ACC112 (cell line): ENCODE data around the gene FAM89B.

ENCODE experiments used
- H2AFZ ChIP-seq: fragments of 200-600 bp; sonication (generic); one replicate; pipeline ENCODE4 v1.6.0; 2017; ENCODE audit warnings: antibody characterized with exemption, low read length; ENCODE audit not compliant: unreplicated experiment
- H3K27ac ChIP-seq: fragments of 200-600 bp; sonication (generic); 2 replicates; pipeline ENCODE4 v1.5.1; 2014; ENCODE audit warnings: low read depth, mild to moderate bottlenecking, antibody characterized with exemption, low read length, moderate library complexity
- H3K27me3 ChIP-seq: fragments of 200-600 bp; sonication (generic); 2 replicates; pipeline ENCODE4 v1.6.1; 2014; ENCODE audit warnings: mild to moderate bottlenecking, antibody characterized with exemption, low read length, moderate library complexity, mixed read lengths; ENCODE audit not compliant: insufficient read depth
- H3K36me3 ChIP-seq: fragments of 200-600 bp; sonication (generic); 2 replicates; pipeline ENCODE4 v1.6.1; 2016; ENCODE audit warnings: mild to moderate bottlenecking, antibody characterized with exemption, low read length, moderate library complexity, mixed read lengths; ENCODE audit not compliant: insufficient read depth
- H3K4me1 ChIP-seq: fragments of 200-600 bp; sonication (generic); one replicate; pipeline ENCODE4 v1.6.1; 2016; ENCODE audit warnings: low read length, mixed read lengths; ENCODE audit not compliant: insufficient read depth, unreplicated experiment, control insufficient read depth
- H3K4me3 ChIP-seq: fragments of 200-600 bp; sonication (generic); 2 replicates; pipeline ENCODE4 v1.5.1; 2014; ENCODE audit warnings: mild to moderate bottlenecking, low read depth, low read length
- H3K79me2 ChIP-seq: fragments of 200-600 bp; sonication (generic); one replicate; pipeline ENCODE4 v1.6.0; 2016; ENCODE audit warnings: low read length; ENCODE audit not compliant: control insufficient read depth, unreplicated experiment, insufficient read depth

Gene FAM89B

DNA sequence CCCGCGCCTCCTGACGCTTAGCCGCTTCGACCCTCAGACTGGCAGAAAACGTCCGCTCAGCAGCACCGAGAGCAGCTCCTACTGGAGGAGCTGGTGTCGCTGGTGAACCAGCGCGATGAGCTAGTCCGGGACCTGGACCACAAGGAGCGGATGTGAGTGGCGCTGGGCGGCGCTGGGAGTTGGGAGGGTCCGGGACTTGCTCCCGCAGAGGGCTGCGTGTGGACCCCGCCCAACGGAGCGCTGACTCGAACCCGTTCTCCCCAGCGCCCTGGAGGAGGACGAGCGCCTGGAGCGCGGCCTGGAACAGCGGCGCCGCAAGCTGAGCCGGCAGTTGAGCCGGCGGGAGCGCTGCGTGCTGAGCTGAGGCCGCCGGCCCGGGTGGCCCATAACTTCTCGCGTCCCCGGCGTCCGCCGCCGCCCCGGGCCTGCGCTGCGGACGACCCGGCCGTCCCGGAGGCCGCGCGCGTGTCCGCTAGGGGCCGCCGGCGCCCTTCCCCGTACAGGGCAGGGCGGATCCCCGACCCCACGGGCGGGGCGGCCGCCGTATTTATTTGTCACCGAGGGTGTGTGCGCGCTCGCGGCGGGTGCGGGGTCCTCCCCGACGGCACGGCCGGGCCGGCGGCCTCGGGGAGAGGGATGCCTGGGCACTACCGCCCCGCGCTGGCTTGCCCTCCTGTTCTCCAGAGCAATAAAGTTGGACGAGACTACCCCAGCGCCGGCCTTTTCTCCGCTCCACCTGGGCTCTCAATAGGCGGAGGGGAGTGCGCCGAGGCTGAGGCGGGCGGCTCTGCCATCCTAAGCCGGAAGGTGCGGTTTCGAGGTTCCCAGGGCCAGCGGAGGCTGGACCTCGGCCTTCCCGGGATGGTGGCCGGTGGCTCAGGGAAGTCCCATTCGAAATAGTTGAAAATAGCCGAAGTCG is 19.9 kb downstream of the FAM89B start:
- H2AFZ ChIP-seq = no peak overlapping the region
- no peaks in the 10 kb centered on the region for H3K79me2 ChIP-seq
- H3K27ac ChIP-seq = no peak overlapping the region
- H3K36me3 ChIP-seq = no peaks in the 10 kb centered on the region
- H3K4me1 ChIP-seq = peaks cover 24% of the 10 kb centered on the region
- no peak overlapping the region for H3K4me3 ChIP-seq
- H3K27me3 ChIP-seq = no peaks in the 10 kb centered on the region

DNA sequence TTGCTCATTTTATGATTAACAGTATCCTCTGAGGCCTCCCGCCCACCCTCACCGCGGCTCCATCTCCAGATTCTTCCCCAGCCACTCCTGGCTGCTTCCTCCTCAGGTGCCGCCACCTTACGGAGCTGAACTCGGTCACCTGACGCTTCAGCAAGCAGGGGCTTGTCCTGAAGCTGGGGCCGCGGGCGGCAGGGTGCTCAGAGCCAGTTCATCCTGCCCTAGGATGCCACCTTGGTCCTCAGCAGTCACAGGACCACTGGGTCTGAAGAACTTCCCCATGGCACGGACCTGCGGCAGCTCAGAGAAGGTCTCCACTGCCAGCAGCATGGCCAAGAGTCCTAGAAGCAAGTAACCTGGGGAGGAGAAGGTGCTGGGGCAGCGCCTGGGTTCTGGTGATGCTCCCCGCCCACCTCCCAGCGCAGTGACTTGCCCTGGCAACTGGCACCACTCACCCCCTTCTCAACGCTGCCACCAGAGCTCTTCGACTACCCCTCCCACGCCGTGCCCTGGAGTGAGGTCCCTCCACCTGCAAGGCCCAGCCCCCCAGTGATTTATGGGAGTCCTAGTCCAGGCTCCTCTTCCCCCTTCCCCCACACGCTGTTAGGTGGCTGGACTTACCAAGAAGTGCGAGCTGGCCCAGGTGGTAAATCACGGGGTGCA is 20.6 kb downstream of the FAM89B start:
- Histone ChIP-seq H3K27me3 (no peaks in the 10 kb centered on the region), H3K36me3 (no peaks in the 10 kb centered on the region), H3K27ac (no peak overlapping the region), H3K4me1 (peaks cover 16% of the 10 kb centered on the region), H2AFZ (no peak overlapping the region), H3K4me3 (no peak overlapping the region), H3K79me2 (no peaks in the 10 kb centered on the region)

DNA sequence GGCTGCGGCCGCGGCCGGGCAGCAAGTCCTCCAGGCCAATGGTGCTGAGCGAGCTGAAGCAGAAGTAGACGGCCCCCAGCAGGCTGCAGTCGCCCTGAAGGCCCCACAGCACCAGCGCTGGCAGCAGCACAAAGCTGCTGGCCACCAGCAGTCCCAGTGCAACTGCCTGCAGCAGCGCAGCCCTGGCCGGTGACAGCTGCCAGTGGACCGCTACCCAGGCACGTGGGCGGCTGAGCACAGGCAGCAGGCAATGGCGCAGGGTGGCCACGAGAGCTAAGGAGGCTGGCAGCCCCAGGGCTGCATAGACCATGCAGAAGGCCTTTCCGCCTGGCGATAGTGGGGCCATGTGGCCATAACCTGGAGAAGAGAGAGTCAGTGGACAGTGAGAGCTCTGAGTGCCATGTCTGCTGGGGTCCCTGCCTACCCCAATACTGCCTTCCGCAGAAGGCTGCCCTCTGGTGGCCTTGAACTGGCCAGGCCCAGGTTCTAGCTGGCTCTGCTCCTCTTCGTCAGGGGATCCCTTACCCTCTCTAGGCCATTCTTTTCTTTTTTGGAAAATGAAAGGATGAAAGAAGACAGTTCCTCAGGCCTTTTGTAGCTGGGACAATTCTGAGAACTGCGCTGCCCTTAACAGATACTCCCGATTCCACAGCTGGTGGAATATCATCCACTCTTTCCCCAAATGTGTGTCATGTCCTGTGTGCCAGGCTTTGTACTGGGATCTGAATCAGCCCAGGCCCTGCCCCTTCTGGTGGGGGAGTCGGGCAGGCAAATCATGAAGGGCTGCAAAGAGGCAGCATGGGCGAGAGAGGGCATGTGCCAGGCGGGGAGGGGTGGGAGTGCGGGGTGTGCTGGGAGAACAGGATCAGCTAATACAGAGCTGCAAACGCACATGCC is 21.4 kb downstream of the FAM89B start:
- no peak overlapping the region for H3K27ac ChIP-seq
- no peak overlapping the region for H3K4me3 ChIP-seq
- H3K4me1 ChIP-seq = peaks cover 11% of the 10 kb centered on the region
- H3K79me2 ChIP-seq = no peaks in the 10 kb centered on the region
- H3K27me3 ChIP-seq = no peaks in the 10 kb centered on the region
- no peaks in the 10 kb centered on the region for H3K36me3 ChIP-seq
- no peak overlapping the region for H2AFZ ChIP-seq

DNA sequence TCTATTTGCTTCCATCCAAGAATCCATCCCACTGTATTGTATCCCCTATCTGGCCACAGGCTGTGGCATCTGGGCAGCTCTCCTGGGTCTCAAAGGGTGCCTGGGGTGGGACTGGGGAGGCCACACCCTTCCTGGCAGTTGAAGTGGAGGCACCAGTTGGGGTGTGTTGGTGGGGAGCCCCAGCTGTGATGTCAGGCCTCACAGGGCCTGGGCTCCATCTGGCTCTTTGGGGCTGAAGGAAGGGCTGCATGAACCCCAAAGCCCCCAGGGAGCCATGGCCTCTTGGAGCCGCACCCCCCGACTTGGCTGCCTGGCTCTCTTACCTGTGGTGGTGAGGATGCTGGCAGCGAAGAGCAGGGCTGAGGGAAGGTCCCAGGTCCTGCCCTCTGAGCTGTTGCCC is 22.8 kb downstream of the FAM89B start:
- Histone ChIP-seq H3K27me3 (no peaks in the 10 kb centered on the region), H3K4me1 (peaks cover 11% of the 10 kb centered on the region), H3K4me3 (no peak overlapping the region), H3K36me3 (no peaks in the 10 kb centered on the region), H2AFZ (no peak overlapping the region), H3K79me2 (no peaks in the 10 kb centered on the region), H3K27ac (no peak overlapping the region)

DNA sequence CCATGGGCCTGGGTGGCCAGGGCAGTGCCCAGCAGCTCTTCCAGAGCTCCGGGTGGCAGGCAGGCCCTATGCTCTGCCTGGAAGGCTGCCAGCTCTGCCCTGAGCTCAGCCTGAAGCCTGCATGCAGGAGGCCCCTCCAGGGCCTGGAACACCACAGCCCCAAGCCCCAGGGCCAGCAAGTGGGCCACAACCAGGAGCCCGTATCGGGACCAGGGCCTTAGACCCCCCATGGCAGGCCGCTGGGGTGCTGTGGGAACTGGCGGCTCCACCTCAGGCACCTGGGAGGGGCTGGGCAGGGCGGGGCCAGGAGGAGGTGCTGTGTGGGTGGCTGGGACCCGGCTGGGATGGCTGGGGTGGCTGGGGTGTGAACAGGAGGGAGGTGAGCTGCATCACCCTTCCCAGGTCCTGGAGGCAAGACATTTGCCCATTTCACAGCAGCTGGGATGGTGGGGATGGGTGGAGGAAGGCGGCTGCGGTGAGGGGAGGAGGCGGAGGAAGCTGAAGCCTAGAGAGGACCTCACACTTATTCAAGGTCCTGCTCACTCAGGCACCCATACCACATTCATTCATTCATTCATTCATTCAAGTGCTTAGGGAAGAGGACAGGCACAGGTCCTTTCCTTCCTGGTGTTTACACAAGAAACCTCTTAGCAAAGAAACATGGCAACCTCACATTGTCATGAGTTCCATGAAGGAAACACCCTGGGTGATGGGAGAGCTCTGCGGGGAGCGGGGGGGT is 23.4 kb downstream of the FAM89B start, which contains the start of gene KCNK7:
Gene KCNK7, minus strand, starts transcription at position 258 of the 739 bp plus-strand sequence. Its CDS starts 28 bp downstream, at position 230.
- no peak within 1 kb of the TSS for H3K27ac ChIP-seq
- no peaks in the 10 kb centered on the region for H3K79me2 ChIP-seq
- H3K27me3 ChIP-seq = no peaks in the 10 kb centered on the region
- H2AFZ ChIP-seq = no peak within 1 kb of the TSS
- no peaks in the 10 kb centered on the region for H3K36me3 ChIP-seq
- no peak within 1 kb of the TSS for H3K4me3 ChIP-seq
- peaks cover 11% of the 10 kb centered on the region for H3K4me1 ChIP-seq

DNA sequence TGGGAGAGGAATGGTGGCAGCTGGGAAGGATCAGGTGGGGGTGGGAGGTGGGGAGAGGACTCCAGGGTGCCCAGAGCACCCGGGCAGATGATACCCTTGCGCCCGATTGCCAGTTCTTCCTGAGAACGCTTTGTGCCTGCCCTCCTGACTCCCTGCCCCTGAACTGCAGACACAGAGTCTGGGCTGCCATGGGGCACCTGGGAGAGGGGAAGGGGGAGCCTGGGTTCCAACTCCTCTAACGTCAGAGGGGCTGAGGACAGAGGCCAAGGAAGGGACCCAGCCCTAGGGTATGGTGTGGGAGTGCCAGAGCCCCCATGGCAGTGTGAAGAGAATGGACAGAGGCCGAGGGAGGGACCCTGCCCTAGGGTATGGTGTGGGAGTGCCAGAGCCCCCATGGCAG is 24.2 kb downstream of the FAM89B start:
- no peaks in the 10 kb centered on the region for H3K79me2 ChIP-seq
- peaks cover 11% of the 10 kb centered on the region for H3K4me1 ChIP-seq
- no peak overlapping the region for H3K27ac ChIP-seq
- no peak overlapping the region for H2AFZ ChIP-seq
- H3K27me3 ChIP-seq = no peaks in the 10 kb centered on the region
- H3K4me3 ChIP-seq = no peak overlapping the region
- no peaks in the 10 kb centered on the region for H3K36me3 ChIP-seq

DNA sequence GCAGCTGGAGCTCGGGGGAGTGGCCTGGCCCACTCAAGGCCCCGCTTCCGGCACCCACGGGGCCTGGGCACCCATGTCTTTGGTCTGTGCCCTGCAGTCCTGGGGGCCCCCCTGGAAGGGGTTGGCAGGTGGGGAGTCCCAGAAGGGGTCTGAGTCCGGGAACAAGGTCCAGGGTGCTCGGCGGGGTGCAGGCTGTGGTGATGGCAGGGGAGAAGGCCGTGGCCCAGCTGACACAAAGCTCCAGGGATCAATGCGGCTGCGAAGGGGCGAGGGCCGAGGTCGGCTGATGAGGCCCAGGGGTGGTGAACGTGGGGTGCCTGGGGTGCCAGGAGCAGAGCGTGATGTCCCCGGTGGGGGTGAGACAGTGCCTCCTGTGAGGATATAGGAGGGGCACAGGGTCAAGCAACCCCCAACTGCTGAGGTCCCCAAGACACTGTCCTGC is 25.9 kb downstream of the FAM89B start:
- Histone ChIP-seq H3K4me3 (no peak overlapping the region), H3K79me2 (no peaks in the 10 kb centered on the region), H3K27ac (no peak overlapping the region), H3K36me3 (no peaks in the 10 kb centered on the region), H3K27me3 (no peaks in the 10 kb centered on the region), H2AFZ (no peak overlapping the region), H3K4me1 (peaks cover 11% of the 10 kb centered on the region)

DNA sequence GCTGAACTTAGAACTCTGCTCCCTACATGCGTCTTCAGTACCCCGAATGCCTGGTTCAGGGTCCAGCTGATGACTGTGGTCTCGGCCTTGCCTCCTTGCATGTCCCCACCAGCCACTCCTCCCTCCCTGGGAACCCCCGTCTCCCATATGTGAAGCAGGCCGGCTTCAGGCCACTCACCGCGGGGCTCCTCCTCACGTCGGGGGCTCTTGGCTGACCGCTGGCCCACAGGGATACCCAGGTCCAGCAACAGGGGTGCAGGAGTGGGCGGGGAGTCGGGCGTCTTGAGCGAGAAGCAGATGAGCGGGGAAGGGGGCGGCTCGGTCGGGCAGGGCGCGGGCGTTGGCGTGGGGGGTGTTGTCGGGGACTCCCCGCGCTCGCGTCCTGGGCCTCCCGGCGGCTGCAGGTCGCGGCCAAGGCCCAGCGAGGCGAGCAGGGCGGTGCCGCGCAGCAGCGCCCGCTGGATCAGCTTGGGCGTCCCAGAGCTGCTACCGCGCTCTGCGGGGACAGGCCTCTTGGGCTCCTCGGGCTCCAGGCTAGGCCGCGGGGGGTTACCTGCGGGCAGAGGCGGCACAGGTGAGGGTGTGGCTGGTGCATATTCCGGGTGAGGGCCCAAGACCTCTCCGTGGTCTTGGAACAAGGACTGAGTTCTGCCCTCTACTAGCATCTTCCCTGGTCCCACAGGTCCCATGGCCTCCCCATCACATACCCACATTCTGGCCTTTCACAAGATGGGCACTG is 27.0 kb downstream of the FAM89B start:
- no peaks in the 10 kb centered on the region for H3K27me3 ChIP-seq
- H3K4me3 ChIP-seq = no peak overlapping the region
- no peak overlapping the region for H2AFZ ChIP-seq
- no peaks in the 10 kb centered on the region for H3K36me3 ChIP-seq
- no peaks in the 10 kb centered on the region for H3K79me2 ChIP-seq
- H3K4me1 ChIP-seq = peaks cover 11% of the 10 kb centered on the region
- H3K27ac ChIP-seq = no peak overlapping the region

DNA sequence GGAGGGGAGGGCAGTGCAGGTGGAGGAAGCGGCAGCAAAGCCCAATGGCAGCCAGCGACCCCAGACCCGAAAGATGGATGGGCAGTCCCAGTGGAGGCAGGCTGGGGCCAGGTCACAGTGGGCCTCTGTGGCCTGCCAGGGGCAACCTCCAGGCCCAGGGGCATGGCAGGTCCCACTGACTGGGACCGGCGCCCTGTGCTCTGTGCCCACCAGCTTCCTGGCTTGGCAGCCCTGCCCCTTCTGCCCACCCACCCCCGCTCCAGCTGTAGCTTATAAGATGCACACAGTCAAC is 27.6 kb downstream of the FAM89B start:
- Histone ChIP-seq H3K36me3 (no peaks in the 10 kb centered on the region), H3K79me2 (no peaks in the 10 kb centered on the region)

More for the DNA sequence above, 27.6 kb downstream of the FAM89B start:
- Histone ChIP-seq H3K27ac (no peak overlapping the region), H3K4me3 (no peak overlapping the region), H3K4me1 (peaks cover 11% of the 10 kb centered on the region), H2AFZ (no peak overlapping the region), H3K27me3 (no peaks in the 10 kb centered on the region)
